ENCODE measurements around the gene EPHA2. TPM values are rescaled to one million over a fixed set of nuclear protein-coding genes. Genes with fewer than 3 reads are reported as not detected.

Gene EPHA2
- total RNA-seq, 2 experiments from 2014 or later = 0.22 TPM; not detected in 1

GRCh38 chr1:16158025-16158424 lies 2.2 kb upstream of the EPHA2 start:
- Mint-ChIP-seq H3K27me3 (no peaks in the 10 kb centered on the region), H3K4me3 (peak overlapping the region; percentile 30), H3K27ac (peak overlapping the region; percentile 68), H3K9me3 (no peaks in the 10 kb centered on the region), H3K4me1 (ENCODE audit: low read depth) (peaks cover 77% of the 10 kb centered on the region), H3K36me3 (ENCODE audit: low read depth) (no peaks in the 10 kb centered on the region)
- Histone ChIP-seq H3K36me3 (ENCODE audit: insufficient read depth, low read length) (no peaks in the 10 kb centered on the region), H3K4me3 (ENCODE audit: low read length) (no peak overlapping the region), H3K4me1 (ENCODE audit: insufficient read depth, low read length) (peaks cover 84% of the 10 kb centered on the region), H3K27ac (ENCODE audit: low read depth in 1 of 2, low read length in 2 of 2) (no peak overlapping the region), H3K27me3 (ENCODE audit: control insufficient read depth in 1 of 2, insufficient read depth in 2 of 2, low read length in 2 of 2) (peaks cover 10 to 14% of the 10 kb centered on the region in 2 experiments), H3K9me3 (ENCODE audit: control insufficient read depth in 1 of 2, insufficient read depth in 1 of 2, low read length in 2 of 2) (no peaks in the 10 kb centered on the region)
- ChIA-PET POLR2A (interaction anchor here (1.0 kb wide), 1 partner anchor 49 kb away, joined by 3 read pairs; no protein-coding TSS in a partner anchor), CTCF (no interaction called here)
- peak in 13 of 14 experiments; percentile 16 to 77 (median 34) for DNase-seq
- no peak for TF ChIP-seq CTCF (IDR thresholded peaks at IDR 0.05)
- peak; percentile 71 for ATAC-seq (ENCODE audit: poor library complexity)
- intact Hi-C loops (cut with DNase I, micrococcal nuclease) = no loop called here

- Histone ChIP-seq H3K27ac (ENCODE audit: low read depth in 1 of 2, low read length in 2 of 2) (no peak overlapping the region), H3K27me3 (ENCODE audit: control insufficient read depth in 1 of 2, insufficient read depth in 2 of 2, low read length in 2 of 2) (peaks cover 12 to 14% of the 10 kb centered on the region in 2 experiments), H3K9me3 (ENCODE audit: control insufficient read depth in 1 of 2, insufficient read depth in 1 of 2, low read length in 2 of 2) (no peaks in the 10 kb centered on the region), H3K36me3 (ENCODE audit: insufficient read depth, low read length) (no peaks in the 10 kb centered on the region), H3K4me3 (ENCODE audit: low read length) (no peak overlapping the region), H3K4me1 (ENCODE audit: insufficient read depth, low read length) (peaks cover 78% of the 10 kb centered on the region)
- CTCF ChIA-PET = no interaction called here
- POLR2A ChIA-PET = interaction anchor here (1.1 to 1.5 kb wide), 2 partner anchors 8 to 11 kb away, joined by 4 read pairs; no protein-coding TSS in a partner anchor
- no peak for DNase-seq
- H3K36me3 Mint-ChIP-seq (ENCODE audit: low read depth) = no peaks in the 10 kb centered on the region
- intact Hi-C loops (cut with DNase I, micrococcal nuclease) = loop anchor here in 1 of 2 experiments (1.0 kb wide), 1 partner anchor 11 kb away; no protein-coding TSS in a partner anchor
- peaks cover 68% of the 10 kb centered on the region for H3K4me1 Mint-ChIP-seq (ENCODE audit: low read depth)
- peaks cover 1% of the 10 kb centered on the region for H3K27me3 Mint-ChIP-seq
- H3K9me3 Mint-ChIP-seq = no peaks in the 10 kb centered on the region
- peak overlapping the region; percentile 2 for H3K4me3 Mint-ChIP-seq
- H3K27ac Mint-ChIP-seq = peak overlapping the region; percentile 68
- ATAC-seq (ENCODE audit: poor library complexity) = no peak
- no peak for TF ChIP-seq CTCF (IDR thresholded peaks at IDR 0.05)
Measured at GRCh38 chr1:16156848-16157495, 1.1 kb upstream of the EPHA2 start.

GRCh38 chr1:16153999-16154673 lies 1.7 kb downstream of the EPHA2 start:
- H3K9me3 ChIP-seq (ENCODE audit: control insufficient read depth in 1 of 2, insufficient read depth in 1 of 2, low read length in 2 of 2) = no peaks in the 10 kb centered on the region
- intact Hi-C loops (cut with DNase I, micrococcal nuclease) = no loop called here
- TF ChIP-seq CTCF (IDR thresholded peaks at IDR 0.05) = no peak
- Mint-ChIP-seq H3K9me3 (no peaks in the 10 kb centered on the region), H3K27ac (no peak overlapping the region), H3K4me3 (peak overlapping the region; percentile 81), H3K36me3 (ENCODE audit: low read depth) (no peaks in the 10 kb centered on the region), H3K4me1 (ENCODE audit: low read depth) (peaks cover 55% of the 10 kb centered on the region), H3K27me3 (peaks cover 3% of the 10 kb centered on the region)
- H3K36me3 ChIP-seq (ENCODE audit: insufficient read depth, low read length) = no peaks in the 10 kb centered on the region
- DNase-seq = no peak
- H3K27me3 ChIP-seq (ENCODE audit: control insufficient read depth in 1 of 2, insufficient read depth in 2 of 2, low read length in 2 of 2) = peaks cover 14 to 16% of the 10 kb centered on the region in 2 experiments
- H3K4me1 ChIP-seq (ENCODE audit: insufficient read depth, low read length) = peaks cover 78% of the 10 kb centered on the region
- POLR2A ChIA-PET = interaction anchor here (1.6 kb wide), 1 partner anchor 9 kb away, joined by 3 read pairs; no protein-coding TSS in a partner anchor
- no peak for ATAC-seq (ENCODE audit: poor library complexity)
- CTCF ChIA-PET = interaction anchor here (0.6 to 1.1 kb wide), 2 partner anchors 72 to 295 kb away, joined by 3 to 4 read pairs; no protein-coding TSS in a partner anchor
- peak overlapping the region; percentile 57 for H3K4me3 ChIP-seq (ENCODE audit: low read length)
- H3K27ac ChIP-seq (ENCODE audit: low read depth in 1 of 2, low read length in 2 of 2) = no peak overlapping the region

Data from CD4-positive, alpha-beta T cell (primary cell).